AG08396 (cell line): ENCODE results near the gene STMP1.
"Not testable (repeated sequence)": the region's sequence is repeated elsewhere in the genome, so short reads cannot be mapped to it uniquely, and the experiment has no call there.

Experiments used
- DNase-seq: peaks from one replicate; pipeline ENCODE4 v3.0.0; 2012; ENCODE audit warnings: low spot score, mixed read lengths

STMP1 gene

DNA sequence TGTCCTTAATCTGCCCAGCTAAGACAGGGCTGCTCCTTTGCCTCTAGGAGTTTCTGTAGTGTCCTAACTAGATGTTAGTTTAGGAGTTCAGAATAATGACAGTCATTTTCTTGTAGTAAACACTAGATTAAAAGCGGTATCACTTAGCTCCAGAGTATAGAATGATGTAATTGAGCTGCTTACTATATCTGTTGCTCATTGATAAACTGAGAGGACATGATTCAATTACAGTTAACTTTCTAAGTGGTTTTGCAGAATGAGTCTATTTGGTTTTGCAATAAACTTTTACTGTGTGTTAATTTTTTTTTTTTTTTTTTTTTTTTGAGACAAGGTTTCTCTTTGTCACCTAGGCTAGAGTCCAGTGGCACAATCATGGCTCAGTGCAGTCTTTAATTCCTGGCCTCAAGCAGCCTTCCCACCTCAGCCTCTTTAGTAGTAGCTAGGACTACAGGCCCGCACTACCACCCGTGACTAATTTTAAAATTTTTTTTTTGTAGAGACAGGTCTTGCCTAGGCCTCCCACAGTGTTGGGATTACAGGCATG lies 1.8 kb downstream of the STMP1 start:
- DNase-seq = no peak

DNA sequence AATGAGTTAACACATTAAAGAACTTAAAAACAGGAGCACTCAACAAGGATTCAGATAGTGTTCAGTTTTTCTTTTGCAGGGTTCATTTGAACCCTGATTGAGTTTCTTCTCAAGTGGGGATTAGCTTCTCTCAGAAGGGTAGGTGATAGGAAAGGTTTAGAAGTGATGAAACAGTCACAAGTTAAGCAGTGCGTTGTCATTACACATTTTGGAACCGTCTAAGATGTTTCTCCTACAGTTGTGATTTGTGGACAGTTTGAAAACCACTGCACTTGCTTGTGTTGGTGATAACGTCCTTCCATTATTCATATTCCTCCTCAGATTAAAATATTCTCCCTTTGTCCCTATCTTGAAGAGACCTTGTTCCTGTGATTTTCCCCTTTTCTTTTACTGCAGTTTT lies 2.7 kb downstream of the STMP1 start:
- DNase-seq = no peak

DNA sequence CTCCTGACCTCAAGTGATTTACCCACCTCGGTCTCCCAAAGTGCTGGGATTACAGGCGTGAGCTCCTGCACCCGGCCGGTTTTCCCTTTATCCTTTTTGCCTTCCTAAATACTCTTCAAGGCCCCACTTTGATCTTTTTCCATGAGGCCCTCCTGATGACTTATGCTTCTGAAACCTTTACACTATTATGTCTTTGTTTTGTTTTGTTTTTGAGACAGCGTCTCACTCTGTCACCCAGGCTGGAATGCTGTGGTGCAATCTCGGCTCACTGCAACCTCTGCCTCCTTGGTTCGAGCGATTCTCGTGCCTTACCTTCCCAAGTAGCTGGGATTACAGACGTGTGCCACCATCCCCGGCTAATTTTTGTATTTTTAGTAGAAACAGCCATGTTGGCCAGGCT lies 3.8 kb downstream of the STMP1 start:
- DNase-seq = no peak

DNA sequence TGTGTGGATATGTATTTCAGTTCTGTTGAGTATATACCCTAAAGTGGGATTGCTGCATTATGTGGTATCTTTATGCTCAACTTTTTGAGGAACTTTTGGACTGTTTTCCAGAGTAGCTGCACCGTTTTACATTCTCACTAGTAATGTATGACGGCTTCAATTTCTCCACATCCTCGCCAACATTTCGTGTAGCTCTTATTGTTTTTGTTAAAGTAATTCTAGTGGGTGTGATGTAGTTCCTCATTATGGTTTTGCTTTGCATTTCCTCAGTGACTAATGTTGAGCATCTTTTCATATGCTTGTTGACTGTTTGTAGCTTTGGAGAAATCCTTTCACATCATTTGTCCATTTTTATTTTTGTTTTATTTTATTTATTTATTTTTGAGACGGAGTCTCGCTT lies 4.5 kb downstream of the STMP1 start:
- no peak for DNase-seq

DNA sequence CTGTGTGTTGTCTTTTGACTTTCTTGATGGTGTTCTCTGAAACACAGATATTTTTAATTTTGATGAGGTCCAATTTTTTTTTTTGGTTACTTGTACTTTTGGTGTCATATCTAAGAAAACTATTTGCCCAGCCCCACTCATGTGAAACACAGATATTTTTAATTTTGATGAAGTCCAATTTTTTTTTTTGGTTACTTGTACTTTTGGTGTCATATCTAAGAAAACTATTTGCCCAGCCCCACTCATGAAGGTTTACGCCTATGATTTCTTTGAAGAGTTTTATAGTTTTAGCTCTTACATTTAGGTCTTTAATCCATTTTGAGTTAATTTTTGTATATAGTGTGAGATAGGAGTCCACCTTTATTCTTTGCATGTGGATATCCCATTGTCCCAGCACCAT lies 5.3 kb downstream of the STMP1 start:
- DNase-seq = not testable (repeated sequence)

DNA sequence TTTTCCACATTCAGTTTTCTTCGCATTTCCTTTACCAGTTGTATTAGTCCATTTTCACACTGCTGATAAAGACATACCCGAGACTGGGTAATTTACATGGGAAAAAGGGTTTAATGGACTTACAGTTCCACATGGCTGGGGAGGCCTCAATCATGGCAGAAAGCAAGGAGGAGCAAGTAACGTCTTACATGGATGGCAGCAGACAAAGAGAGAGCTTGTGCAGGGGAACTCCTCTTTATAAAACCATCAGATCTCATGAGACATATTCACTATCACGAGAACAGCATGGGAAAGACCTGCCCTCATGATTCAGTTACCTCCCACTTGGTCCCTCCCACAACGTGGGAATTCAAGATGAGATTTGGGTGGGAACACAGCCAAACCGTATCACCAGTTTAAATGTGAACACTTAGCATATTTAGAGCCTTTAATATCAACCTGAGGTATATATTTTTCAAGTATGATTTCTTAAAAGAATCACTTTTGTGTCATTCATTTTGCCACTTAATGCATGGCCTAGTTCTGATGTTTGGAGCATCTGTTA lies 6.6 kb downstream of the STMP1 start:
- DNase-seq = not testable (repeated sequence)

DNA sequence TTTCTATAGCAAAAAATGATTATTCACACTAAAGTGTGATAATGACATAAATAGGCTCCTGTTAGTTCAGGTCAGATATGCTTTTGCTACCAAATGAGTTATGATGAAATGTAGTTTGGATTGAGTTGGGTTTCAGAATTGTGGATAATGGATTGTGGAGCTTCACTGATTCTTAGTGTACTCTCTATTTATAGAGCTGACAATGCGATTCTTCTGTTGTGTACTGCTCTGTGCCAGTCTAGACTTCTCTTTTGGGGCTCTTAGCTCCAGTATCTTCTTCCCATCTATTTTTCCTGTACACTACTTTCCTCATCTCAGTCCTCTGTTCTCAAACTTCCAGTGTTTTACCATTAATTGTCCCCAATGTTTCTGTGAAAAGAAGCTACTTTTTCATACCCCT lies 7.5 kb downstream of the STMP1 start:
- no peak for DNase-seq

DNA sequence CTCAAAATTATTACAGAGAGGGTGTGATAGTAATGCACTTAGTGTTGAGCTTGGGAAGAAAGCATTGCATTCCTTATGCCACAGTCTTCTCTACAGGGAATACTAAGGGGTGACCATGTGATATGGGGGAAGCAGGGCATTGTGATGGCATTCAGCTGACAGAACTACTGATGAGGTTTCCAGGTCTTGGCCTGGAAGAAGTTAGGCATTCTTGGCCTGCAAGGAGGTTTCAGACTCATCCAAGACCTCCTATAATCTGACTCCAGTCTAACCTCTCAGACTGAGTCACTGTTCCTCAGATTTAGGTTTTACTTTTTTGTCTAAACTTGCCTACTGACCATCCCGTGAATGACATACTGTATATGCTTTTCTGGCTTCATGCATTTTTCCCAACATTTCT lies 7.9 kb downstream of the STMP1 start:
- DNase-seq = peak; percentile 57

DNA sequence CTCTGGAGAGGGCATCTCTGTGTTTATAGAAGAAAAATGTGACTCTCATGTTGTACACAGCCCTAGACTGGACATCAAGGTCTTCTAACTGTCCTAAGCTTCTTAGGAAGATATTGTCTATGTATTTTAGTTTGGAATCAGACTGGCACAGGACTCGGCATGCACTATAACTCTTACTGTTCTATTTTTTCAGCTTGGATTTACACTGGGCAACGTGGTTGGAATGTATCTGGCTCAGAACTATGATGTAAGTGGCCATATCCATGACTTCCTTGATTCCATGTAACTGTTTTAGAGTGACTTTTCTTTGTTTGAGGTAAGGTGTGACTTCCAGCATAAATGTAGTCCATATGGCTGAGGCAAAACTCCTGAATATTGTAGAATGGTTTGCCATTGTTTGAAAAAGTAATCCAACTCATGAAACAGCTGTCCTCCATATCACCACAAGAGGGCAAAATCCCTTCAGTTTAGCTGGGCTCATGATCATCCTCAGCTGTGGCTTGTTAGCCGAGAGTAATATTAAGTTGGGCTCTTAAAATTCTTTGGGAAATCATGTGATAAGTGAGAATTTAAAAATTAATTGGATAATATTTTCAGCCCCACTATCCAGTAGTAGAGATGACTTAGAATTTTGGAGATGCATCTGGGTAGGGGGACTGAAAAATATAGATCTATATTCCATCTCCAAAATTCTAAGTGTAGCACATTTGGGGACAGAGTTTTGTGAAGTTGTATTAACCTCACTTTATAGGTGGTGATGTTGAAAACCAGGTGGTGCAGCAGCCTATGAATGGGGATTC lies 10.4 kb downstream of the STMP1 start:
- peak; percentile 51 for DNase-seq

DNA sequence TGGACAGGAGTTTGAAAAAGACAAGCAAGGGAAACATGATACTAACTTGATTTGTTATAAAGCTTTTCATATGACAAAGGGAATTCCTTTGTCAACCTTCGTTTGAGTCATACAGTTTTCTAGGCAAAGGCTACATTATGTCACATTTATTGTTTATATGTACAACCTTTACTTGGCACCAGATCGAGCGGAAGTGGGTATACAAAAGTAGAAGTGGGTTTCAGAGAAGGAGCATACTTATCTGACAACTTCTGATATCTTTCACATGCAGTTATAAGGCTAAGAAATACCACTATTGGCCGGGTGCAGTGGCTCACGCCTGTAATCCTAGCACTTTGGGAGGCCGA lies 11.0 kb downstream of the STMP1 start:
- DNase-seq = no peak

DNA sequence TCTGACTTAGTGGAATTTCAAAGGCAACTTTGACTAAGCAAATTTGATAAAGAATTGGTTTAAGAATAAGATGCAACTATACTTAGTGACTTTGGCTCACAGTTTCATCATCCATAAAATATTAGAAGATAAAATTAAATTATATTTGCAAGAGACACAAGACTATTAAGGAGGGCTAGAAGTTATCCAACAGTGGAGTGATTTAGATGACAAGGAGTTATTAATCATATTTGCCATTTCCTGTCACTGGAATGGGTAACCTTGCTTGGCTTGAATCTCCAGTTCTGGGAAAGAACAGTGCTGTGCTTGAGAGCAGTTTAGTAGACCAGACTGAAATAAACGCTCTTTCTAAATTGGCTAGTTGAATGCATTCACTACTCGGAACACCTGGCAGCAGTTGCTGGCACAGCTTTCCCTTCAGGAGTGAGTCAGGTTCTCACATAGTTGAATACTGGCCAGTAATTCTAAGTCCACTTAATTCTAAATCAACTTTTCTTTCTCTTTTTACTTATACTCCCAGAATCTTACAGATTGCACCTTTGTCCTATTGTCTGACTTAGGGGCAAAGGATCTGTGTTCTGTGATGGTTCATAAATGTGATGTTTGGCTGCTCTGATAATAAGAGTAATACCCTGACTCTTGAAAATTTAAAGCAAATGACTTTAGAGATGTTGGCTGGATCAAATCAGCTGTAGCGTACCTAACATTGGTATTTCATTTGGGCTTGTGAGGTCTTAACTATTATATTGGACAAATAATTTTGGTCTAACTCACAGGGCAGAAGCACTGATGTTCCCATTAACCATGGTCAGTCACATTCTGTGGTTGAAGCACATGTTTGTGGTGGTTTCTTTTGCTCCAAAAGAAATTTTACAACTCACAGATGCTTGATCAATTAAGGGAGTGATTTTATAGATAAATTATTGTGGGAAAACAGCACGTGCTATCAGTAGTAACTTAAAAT lies 16.6 kb downstream of the STMP1 start:
- peak; percentile 27 for DNase-seq

DNA sequence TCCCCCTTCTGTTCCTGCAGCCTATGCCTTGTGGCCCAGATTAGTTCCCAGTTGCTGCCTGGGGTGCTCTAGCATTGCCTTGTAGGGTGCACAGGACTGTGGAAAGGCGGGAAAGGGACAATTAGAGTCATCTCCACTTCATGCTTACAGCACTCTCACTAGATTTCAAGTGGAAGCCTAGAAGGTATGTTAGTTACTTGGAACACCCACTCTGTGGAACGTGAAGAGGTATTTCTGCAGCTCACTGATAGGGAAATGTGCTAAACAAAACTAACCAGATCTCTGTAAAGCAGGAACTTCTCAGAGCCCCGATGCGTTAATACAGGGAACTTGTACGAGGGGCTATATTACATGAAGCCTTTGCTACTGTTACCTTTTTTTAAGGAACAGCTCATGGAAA lies 19.4 kb downstream of the STMP1 start:
- DNase-seq = no peak

DNA sequence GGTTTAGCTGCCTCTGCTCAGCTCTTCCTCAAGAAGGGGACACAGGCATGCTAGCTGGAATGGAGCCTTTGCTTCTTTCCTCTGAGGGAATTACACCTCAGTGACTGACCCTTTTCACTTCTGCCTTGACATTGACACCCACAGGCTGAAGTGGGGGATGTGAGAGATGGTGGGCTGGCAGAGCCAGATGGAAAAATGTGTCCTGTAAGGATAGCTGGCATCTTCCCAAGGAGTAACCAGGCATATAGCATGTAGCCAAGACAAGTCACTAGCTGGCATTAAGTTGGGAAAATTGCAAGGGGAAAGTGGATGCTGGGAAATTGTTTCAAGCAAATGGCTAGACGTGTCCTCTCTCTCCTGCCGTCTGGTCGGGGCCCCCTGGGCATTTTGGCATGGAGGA lies 19.9 kb downstream of the STMP1 start:
- no peak for DNase-seq

DNA sequence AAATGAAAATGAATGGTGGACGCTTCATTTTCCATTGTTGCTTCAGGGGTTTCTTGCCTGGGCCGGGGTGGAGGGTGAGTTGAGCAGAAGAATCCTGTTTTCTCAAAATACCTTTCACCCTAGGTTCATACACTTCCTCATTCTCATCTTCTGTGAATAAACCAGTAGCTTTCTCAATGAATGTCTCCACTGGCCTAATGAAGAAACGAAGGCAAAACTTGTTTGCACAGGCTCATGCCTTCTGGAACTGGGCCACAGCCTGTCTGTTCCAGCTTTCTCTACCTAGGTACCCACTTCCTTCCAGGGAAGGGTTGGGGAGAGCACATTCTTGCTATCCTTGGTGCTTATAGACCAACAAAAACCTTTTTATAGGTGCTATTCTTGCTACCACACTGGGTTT lies 21.3 kb downstream of the STMP1 start:
- no peak for DNase-seq

DNA sequence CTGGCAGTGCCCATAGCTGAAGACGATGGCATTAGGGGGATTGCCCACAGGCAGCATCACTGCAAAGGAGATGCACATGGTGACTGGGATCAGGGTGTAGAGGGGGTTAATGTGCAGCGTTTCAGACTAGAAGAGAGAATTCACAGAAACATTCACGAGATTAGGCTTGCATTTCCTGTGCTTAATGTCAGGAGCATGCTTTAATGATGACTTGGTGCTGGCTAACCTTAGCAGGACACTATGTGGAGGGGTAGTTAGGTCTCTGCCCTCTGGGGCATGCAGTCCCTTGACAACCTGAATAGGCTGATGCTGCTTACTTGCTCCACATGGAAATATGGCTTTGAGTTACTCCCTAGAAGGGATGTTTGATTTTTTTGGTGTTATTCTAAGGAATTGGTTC lies 21.8 kb downstream of the STMP1 start:
- DNase-seq = no peak

DNA sequence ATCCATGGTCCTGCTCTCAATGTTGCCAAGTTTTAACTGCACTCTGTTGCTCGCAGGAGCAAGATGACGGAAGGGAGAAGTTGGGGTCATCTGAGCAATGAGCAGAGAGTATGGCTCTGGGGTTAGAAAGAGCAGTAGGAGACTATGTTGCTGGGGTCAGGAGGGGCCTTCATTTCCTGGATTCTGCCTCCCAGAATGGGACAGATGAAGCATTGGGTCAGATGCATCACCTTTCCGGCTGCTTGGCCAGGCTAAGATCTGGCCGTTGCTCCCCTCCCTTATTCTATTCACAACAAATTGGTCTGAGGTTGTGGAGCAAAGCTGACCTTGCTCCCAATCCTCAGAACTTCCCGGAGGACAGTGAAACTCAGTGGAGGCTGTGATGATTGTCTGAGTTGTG lies 22.4 kb downstream of the STMP1 start:
- no peak for DNase-seq

DNA sequence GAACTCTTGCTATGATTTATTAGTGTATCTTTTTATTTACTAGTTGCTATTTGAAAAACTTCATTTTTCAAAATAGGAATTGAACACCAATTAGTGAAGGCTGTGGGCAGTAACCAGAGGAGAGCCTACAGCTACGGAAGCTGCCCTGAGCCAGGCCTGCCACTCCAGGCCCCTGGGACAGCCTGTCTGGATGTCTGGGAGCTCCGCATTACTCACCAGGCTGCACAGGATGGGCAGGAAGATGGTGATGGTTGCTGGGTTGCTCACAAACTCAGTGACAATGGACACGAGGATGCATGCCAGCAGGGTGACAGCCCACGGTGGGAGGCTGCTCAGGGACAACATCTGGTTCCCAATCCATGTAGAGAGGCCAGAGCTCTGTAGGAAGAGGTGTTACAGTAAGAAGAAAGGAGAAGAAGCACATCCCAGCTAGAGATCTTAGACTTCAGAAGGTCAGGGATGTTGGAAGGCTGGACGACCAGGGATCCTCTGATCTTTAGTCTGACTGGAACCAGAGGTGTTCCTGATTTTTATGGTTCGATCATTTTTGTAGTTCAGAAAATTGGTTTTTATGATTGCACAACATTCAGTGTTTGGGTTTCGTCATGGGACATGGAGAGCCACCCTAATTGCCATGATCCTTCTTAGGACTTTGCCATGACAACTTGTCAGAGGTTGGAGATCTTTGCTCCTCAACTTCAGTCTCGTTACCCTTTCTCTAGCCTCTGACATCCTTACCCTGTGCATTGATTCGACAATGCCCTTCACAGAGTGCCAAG lies 23.2 kb downstream of the STMP1 start:
- DNase-seq = no peak

DNA sequence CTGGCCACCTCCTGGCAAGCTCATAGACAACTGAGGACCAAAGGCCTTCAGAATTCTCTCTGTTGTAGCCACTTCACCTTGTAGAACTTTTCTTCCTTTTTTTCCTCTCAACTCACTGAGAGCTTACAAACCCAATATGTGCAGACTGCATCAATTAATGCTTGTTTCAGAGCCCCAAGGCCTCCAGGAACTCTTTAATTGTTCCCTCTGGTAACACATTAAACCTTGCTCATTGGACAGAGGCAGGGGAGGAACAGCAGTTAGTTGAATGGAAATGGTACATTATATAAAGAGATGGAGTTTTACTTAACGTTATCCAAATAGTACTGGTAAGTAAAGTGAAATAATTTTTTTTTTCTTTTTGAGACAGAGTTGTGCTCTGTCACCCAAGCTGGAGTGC lies 25.2 kb downstream of the STMP1 start:
- no peak for DNase-seq

DNA sequence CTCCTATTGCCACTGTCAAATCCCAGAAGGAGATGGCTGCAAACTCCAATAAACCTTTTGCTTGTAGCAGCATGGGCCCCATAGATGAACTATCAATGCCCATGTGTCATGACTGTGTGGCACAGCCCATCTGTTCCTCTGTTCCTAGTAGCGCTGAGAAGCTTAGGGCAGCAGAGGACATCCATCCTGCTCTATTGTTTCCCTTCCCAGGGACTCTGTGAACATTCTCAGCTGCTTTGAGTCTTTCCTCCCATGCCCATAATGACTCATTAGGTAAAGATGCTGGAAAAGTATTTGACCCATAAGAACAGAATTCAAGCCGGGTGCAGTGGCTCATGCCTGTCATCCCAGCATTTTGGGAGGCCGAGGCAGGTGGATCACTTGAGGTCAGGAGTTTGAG lies 28.3 kb downstream of the STMP1 start:
- peak; percentile 42 for DNase-seq

DNA sequence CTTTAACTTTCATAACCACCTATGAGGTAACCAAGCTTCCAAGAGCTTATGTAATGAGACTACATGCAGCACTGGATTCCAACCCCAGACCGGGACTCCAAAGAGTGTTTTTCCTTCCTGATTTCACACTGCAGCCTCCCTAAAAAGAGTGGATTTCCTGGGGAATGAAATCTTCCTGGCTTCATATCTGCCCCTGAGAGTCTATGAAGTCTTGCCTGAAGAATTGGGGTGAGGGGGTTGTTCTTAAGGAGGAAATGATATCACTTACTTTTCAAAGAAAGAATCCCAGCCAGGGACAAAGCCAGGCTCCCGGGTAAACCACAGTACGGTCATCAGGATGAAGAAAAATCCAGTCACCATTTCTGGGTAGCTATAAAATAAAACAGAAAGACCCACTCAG lies 29.7 kb downstream of the STMP1 start:
- DNase-seq = no peak

DNA sequence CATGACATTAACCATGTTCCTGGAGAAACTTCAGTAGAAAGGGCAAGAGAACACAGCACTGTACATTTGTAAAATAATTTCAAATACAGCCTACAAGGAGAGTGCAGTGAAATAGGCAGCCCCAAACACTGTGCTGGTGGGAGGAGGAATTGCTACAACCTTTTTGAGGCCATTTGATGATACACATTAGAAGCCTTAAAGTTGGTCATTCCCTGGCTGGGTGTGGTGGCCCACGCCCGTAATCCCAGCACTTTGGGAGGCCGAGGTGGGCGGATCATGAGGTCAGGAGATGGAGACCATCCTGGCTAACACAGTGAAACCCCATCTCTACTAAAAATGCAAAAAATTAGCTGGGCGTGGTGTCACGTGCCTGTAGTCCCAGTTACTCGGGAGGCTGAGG lies 30.3 kb downstream of the STMP1 start:
- not testable (repeated sequence) for DNase-seq

DNA sequence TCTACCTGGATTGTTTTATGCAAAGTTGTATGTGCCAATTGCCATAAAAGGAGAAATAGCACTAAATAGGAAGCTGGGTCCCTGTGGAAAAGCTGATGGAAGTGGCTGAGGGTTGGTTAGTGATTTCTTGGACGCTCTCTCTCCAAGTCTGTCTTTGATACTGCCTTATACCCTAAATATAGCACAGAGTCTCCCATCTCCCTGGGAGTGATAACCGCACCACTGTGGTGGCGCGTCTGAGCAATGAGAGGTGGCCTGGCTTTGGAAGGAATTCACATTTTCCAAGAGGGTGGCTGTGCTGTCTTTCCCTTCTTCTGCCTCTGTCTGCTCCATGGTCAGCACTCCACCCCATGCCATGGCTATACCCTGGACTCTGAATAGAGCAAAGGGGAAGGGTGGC lies 31.2 kb downstream of the STMP1 start:
- no peak for DNase-seq
